GM12874 (cell line): ENCODE measurements around the gene CACNB1.

Experiments used
- CTCF ChIP-seq: IDR thresholded peaks from 2 replicates; pipeline ENCODE4 v1.5.1; 2011; ENCODE audit warnings: low read depth, mild to moderate bottlenecking, control low read depth, low read length, moderate library complexity; ENCODE audit not compliant: insufficient read depth

The CACNB1 gene

DNA sequence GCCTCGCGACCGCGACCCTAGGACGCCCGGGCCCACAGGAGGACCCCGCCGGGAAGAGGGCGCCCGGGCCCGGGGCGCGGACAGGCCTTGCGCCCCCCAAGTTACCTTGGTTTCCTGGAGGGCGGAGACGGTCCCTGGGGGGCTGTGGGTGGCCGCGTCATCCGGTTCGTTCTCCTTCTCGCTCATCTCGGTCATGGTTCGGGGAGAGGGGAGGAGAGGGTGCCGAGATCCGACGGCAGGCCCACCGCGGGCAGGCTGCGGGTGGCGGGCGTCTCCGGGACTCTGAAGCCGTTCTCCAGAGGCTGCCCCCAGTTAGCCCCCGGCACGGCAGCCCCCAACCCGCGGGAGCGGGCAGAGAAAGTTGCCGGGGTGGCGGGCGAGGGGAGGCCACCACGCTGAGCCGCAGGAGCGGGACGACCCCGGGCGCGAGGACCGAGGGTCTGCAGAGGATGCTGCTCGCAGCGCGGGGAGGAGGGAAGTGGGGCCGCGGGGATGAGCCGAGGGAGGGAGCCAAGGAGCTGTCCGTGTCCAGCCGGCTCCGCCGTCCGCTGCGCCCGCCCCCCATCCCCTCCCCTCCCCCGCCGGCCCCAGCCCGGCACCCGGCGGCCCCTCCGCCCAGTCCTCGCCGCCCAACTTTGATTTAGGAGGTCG lies 28.0 kb upstream of the CACNB1 start, which contains the start of gene STAC2:
STAC2 (minus strand) TSS at position 638 of the 651 bp plus-strand sequence; CDS start at position 195, 443 bp downstream.
- no peak for TF ChIP-seq CTCF

DNA sequence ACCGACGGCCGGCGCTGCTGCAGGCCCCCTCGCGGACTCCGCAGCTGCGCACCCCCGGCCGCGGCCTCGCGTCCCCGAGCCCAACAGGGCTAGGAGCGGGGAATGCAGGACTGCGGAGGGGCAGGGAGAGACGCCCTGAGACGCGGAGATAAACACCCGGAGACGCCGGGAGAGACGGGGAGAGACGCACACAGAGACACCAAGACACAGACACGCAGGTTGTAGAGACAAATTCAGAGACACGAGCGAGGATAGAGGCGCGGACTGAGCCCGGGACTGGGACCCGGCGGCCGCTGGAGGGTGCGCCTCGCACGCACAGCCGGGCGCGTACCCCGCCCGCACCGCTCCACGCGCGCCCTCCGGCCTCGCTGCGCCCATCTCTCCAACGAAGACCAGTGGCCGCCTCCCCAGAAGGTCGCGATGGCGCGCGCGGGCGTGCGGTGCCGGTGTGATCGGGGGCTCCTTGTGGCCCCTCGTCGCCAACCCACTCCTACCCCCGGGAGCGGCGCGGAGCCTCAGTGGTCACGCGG lies 27.4 kb upstream of the CACNB1 start:
- TF ChIP-seq CTCF, result no peak

- no peak for TF ChIP-seq CTCF
Measured at GRCh38 chr17:39223907-39224777, 26.7 kb upstream of the CACNB1 start.

DNA sequence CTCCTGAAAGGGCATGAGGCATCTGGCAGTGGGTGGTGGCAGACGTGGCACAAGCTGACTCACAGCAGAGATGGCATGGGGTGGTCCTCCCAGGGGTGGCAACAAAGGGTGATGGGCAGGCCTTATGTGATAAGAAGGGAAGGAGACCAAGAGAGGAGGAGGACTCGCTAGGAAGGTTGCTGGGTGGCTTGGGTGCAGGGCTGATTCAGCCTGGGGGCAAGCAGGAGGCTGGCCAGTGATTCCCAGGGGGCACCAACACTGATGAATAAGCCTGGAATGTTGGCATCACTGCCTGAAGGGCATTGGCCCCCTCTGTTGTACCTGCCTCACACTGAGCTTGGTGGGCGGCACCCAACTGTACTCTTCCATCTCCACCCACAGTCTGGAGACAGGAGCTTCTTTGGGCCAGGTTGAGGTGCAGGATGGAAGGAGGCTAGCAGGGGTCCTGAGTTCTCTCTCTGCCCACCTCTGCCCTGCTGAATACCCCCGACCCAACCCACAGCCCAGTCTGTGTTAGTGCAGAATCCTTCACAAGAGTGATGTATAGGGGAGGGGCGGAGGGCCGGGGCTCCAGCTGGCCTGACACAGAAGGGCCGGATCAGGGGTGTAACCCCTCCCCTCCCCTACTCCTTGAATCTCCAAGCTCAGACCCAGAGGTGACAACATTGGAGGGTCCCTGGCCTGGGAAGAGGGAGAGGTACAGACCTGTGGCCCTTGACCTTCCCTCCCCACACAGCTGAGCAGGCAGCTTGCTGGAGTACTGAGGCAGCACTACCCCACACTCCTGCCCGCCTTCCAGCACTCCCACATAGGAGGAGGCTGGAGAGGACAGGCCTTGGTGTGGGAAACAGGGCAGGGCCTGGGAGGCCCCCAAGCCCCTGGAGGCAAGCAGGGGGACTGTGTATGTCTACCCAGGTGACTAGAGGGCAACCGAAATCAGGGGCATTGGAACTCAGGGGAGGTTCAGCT lies 25.7 kb upstream of the CACNB1 start:
- no peak for TF ChIP-seq CTCF

GRCh38 chr17:39222151-39222550 lies 24.7 kb upstream of the CACNB1 start:
- no peak for TF ChIP-seq CTCF

DNA sequence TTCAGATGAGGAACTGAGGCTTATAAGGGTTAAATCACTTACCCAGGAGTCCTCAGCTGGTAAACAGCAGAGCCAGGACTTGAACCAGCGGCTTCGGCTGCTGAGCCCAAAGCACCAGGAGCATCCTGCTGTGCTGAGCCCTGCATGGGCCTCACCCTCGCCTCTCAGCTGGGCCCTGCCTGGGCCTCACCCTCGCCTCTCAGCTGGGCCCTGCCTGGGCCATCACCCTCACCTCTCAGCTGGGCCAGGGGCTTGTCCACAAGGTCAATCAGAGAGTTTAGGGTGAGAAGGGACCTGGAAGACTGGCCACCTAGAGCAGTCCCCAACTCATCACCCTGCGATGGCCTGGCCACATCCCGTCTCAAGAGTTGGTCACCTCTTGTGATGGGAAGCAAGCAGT lies 24.1 kb upstream of the CACNB1 start:
- no peak for TF ChIP-seq CTCF

GRCh38 chr17:39219647-39220154 lies 22.2 kb upstream of the CACNB1 start:
- no peak for TF ChIP-seq CTCF
